HFF-Myc (cell line): Measurements from ENCODE around the gene TRIM47.
A peak's percentile ranks its signal among the peaks of the same experiment; 100 is the strongest.

ENCODE experiments used
- DNase-seq: peaks from one replicate; pipeline ENCODE4 v3.0.0-alpha.2; 2011; ENCODE audit warnings: low read depth; ENCODE audit errors: extremely low read depth
- H3K4me3 ChIP-seq: replicated peaks from 2 replicates; pipeline ENCODE4 v1.5.1; 2011; ENCODE audit warnings: low read depth, mild to moderate bottlenecking, control low read depth, low read length
- TF ChIP-seq, protein P1 (sequence below): IDR thresholded peaks from 2 replicates; pipeline ENCODE4 v1.5.1; 2012; ENCODE audit warnings: mild to moderate bottlenecking, low read depth, low read length, control low read depth; ENCODE audit errors: missing control alignments

Gene TRIM47

GRCh38 chr17:75896415-75897159, 18.2 kb upstream of the TRIM47 start, which contains the start of gene TRIM65:
TSS of gene TRIM65 (minus strand) at chr17:75896951. CDS start at chr17:75896937, 14 bp downstream.
- peak within 1 kb of the TSS; percentile 74 for H3K4me3 ChIP-seq
- TF ChIP-seq, protein P1, sequence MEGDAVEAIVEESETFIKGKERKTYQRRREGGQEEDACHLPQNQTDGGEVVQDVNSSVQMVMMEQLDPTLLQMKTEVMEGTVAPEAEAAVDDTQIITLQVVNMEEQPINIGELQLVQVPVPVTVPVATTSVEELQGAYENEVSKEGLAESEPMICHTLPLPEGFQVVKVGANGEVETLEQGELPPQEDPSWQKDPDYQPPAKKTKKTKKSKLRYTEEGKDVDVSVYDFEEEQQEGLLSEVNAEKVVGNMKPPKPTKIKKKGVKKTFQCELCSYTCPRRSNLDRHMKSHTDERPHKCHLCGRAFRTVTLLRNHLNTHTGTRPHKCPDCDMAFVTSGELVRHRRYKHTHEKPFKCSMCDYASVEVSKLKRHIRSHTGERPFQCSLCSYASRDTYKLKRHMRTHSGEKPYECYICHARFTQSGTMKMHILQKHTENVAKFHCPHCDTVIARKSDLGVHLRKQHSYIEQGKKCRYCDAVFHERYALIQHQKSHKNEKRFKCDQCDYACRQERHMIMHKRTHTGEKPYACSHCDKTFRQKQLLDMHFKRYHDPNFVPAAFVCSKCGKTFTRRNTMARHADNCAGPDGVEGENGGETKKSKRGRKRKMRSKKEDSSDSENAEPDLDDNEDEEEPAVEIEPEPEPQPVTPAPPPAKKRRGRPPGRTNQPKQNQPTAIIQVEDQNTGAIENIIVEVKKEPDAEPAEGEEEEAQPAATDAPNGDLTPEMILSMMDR, result no peak
- DNase-seq, result no peak

DNA sequence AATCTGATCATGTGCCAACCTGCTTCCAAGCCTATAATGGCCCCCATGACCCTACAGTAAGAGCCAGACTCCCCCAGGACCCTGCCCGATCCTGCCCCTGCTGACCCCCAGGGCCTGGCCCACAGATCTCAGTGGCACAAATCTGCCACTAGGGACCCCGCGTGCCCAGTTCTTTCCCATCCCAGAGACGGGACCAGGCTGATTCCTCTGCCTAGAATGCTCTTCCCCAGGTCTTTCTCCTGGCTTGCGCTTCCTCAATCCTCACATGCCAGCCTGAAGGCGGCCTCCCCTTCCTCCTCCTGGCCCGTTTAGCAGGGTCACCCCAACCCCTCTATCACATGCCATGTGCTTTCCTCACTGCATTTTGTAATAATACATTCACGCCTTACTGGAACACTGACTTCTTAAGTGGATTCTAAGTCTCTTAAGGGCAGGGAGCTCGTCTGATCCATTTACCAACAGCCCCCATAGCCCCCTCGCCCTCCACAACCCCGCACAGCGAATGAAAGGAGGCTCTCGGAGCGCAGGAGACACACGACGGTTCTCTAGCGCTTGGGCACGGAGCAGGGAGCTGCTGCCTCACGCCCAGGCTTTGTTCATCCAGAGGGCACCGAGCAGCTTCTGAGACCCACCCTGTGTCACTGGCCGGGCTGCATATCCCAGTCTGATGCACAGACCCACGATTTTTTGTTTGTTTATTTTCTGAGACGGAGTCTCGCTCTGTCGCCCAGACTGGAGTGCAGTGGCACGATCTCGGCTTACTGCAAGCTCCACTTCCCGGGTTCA, 17.2 kb upstream of the TRIM47 start:
- TF ChIP-seq, protein P1, result peak; percentile 55
- no peak for DNase-seq
- H3K4me3 ChIP-seq, result peak overlapping the region; percentile 74

- TF ChIP-seq, protein P1, result no peak
- DNase-seq, result no peak
- H3K4me3 ChIP-seq, result peak overlapping the region; percentile 74
These were observed 15.8 kb upstream of the TRIM47 start for GRCh38 chr17:75894049-75894733.

GRCh38 chr17:75893305-75894048, 15.1 kb upstream of the TRIM47 start:
- DNase-seq, result no peak
- TF ChIP-seq, protein P1, result no peak

GRCh38 chr17:75892556-75893224, 14.3 kb upstream of the TRIM47 start:
- DNase-seq, result no peak
- TF ChIP-seq, protein P1, result no peak
- no peak overlapping the region for H3K4me3 ChIP-seq

More at GRCh38 chr17:75893305-75894048, 15.1 kb upstream of the TRIM47 start:
- no peak overlapping the region for H3K4me3 ChIP-seq
